Neural cell (in vitro differentiated cells): ENCODE results near the gene USP38.

Source experiments
- CTCF ChIP-seq: fragments of 450-650 bp; IDR thresholded peaks from 2 replicates; pipeline ENCODE4 v1.5.1; 2014; ENCODE audit warnings: antibody characterized with exemption, mild to moderate bottlenecking, moderate library complexity; ENCODE audit not compliant: poor library complexity, severe bottlenecking
- POLR2AphosphoS5 ChIP-seq: IDR thresholded peaks from 2 replicates; pipeline ENCODE4 v1.6.1; 2012
- RAD21 ChIP-seq: fragments of 450-650 bp; conservative IDR thresholded peaks from 2 replicates; pipeline ENCODE4 v1.6.1; 2014; ENCODE audit warnings: antibody characterized with exemption, mild to moderate bottlenecking, moderate library complexity
- REST ChIP-seq: IDR thresholded peaks from 2 replicates; pipeline ENCODE4 v1.6.1; 2012; ENCODE audit warnings: borderline replicate concordance
- SMC3 ChIP-seq: fragments of 450-650 bp; conservative IDR thresholded peaks from 2 replicates; pipeline ENCODE4 v1.6.1; 2014; ENCODE audit warnings: antibody characterized with exemption, mild to moderate bottlenecking, moderate library complexity; ENCODE audit not compliant: poor library complexity
- TAF1 ChIP-seq: IDR thresholded peaks from 2 replicates; pipeline ENCODE4 v1.6.1; 2012; ENCODE audit warnings: low read depth

GRCh38 chr4:143252478-143252877 lies 67.8 kb downstream of the USP38 start:
- TF ChIP-seq CTCF, result no peak
- no peak for TF ChIP-seq TAF1
- TF ChIP-seq SMC3, result no peak
- TF ChIP-seq POLR2AphosphoS5, result no peak
- TF ChIP-seq RAD21, result no peak
- no peak for TF ChIP-seq REST
